ENCODE data around the gene SLC16A14.
"Not testable (repeated sequence)": the region's sequence is repeated elsewhere in the genome, so short reads cannot be mapped to it uniquely, and the experiment has no call there.

SLC16A14 gene, protein sequence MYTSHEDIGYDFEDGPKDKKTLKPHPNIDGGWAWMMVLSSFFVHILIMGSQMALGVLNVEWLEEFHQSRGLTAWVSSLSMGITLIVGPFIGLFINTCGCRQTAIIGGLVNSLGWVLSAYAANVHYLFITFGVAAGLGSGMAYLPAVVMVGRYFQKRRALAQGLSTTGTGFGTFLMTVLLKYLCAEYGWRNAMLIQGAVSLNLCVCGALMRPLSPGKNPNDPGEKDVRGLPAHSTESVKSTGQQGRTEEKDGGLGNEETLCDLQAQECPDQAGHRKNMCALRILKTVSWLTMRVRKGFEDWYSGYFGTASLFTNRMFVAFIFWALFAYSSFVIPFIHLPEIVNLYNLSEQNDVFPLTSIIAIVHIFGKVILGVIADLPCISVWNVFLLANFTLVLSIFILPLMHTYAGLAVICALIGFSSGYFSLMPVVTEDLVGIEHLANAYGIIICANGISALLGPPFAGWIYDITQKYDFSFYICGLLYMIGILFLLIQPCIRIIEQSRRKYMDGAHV

DNA sequence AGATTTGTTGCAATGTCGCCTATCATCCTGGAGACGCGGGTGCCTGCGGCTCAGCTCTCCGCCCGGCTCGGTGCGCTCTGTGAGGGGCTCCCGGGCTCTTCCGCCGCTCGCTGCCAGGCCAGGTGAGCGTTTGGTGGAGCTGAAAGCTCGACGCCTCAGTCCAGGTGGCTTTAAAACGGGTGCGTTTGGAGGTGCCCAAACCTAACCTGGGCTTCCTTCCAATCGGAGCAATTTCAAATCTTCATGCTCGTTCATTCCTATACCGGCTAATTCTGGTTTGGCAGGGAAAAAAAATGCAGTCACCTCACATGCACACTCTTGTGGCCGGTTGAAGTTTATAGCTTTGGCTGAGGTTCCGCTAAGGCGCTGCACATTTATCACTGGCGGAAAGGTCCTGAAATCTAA lies at the start of gene SLC16A14:
Gene SLC16A14, minus strand, starts transcription at position 274 of the 405 bp plus-strand sequence. CDS start 9,572 bp downstream, outside the sequence.
- DNase-seq: peak; percentile 27

DNA sequence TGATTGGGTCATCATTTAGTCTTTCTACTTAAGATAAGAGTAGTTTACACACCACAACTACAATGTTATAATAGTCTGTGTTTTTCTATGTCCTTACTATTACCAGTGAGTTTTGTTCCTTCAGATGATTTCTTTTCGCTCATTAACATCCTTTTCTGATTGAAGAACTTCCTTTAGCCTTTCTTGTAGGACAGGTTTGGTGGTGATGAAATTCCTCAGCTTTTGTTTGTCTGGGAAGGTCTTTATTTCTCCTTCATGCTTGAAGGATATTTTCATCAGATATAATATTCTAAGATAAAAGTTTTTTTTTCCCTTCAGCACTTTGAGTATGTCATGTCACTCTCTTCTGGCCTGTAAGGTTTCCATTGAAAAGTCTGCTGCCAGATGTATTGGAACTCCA lies 38.0 kb upstream of the SLC16A14 start:
- no peak for DNase-seq

DNA sequence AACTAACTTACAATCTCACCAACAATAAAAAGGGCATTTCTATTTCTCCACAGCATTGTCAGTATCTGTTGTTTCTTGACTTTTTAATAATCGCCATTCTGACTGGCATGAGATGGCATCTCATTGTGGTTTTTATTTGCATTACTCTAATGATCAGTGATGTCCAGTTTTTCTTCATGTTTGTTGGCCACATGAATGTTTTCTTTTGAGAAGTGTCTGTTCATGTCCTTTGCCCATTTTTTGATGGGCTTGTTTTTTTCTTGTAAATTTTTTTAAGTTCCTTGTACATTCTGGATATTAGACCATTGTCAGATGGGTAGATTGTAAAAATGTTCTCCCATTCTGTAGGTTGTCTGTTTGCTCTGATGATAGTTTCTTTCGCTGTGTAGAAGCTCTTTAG lies 33.2 kb upstream of the SLC16A14 start:
- not testable (repeated sequence) for DNase-seq

DNA sequence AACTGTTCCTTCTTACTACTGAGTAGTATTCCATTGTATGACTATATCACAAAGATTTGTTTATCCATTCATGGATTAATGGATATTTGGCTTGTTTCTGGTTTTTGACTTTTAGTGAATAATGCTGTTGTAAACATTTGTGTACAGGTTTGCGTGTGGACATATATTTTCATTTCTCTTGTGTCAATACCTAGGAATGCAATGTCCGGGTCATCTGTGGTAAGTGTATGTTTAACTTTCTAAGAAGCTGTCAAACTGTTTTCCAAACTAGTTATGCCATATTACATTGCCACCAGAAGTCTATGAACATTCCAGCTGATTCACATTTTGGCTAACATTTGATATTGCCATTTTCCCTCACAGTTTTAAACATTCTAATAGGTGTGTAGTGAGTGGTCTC lies 29.1 kb upstream of the SLC16A14 start:
- no peak for DNase-seq

DNA sequence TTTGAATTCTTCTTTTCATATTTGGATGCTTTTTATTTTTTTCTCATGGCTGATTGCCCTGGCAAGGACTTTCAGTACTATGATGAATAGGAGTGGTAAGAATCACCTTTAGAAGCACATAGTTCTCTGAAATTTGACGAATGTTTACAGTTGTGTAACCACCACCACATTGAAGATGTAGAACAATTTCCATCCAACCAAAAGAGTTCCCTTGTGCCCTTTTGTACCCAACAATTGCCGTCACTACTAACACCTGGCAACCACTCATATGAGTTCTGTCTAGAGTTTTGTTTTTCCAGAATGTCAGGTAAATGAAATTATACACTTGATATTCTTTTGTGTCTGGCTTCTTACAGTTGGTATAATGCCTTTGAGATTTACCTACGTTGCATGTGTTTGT lies 28.7 kb upstream of the SLC16A14 start:
- DNase-seq: no peak

DNA sequence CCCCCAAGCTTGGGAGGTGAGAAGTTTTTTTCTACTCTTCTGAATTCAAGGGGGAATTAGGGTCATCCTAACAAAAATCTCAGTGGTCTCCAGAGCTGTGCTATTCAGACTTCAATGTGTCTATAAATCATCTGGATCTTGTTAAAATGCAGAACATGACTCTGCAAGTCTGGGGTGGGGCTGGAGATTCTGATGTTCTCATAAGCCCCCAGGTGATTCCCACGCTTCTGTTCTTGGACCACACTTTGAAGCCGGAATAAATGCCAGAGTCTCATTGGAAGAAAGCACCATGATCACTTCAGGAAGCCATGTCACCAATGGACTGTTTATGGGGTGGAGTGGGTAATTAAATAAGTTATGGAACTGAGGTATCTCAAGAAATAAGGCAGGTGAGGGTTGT lies 22.2 kb upstream of the SLC16A14 start:
- no peak for DNase-seq

DNA sequence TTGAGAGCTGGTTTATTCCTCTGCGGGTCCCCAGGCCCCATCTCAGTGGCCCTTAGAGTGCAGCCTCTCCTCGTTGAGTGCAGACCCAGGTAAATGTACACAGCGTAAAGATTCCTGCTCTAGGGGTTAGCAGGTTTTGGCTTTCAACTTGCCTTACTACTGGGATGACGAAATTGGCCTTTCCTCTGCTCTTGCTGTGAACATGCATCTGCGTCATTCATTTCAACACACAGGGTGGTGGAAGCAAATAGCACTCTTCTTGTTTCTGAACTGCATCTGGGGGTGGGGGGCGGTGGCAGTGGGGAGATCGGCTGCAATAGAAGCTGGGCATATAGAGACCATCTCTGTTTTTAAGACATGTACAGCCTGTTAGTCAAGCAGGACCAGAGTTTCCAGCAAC lies 16.5 kb upstream of the SLC16A14 start:
- no peak for DNase-seq

DNA sequence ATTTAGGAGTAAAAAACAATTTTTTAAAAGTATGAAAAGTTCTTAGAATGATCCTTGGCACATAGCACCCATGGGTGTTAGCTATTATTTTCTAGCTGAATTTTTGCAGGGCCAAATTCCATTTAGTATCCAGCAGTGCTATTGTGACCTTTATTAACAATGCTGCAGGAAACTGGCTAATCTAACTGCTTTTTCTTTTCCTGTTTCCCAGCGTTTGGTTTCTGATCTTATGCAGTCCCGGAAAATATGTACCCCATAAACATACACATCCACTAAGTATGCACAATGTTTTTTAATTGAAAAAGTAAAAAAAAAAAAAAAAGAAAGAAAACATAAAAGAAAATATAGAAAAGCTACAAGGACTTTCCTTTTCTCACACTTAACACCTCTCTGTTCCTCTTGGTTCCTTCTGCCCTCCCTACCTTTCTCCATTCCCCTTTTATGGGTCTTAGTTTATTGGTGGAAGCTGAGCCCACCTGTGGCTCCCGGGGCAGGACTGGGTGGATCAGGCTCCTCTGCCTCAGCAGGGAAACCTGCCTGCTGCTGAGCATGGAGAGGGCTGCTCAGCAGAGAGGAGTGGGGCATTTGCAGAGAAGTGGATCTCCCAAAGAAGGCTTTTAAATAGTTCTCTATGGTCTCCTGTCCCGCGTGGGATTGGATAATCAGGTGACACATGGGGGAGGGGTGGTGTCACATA lies 9.3 kb upstream of the SLC16A14 start:
- no peak for DNase-seq

DNA sequence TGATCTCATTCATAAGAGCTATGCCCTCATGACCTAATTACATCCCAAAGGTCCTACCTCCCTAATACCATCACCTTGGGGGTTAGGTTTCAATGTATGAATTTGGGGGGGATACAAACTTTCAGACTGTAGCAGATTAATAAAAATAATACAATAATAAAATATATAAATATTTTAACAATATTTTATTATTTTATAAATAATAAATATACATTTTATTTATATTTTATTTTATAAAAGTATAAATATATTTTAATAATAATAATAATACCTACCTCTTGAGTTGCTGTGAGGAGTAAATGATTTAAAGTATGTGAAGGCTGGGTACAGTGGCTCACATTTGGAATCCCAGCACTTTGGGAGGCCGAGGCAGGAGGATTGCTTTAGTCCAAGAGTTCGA lies 8.1 kb upstream of the SLC16A14 start:
- DNase-seq: no peak

DNA sequence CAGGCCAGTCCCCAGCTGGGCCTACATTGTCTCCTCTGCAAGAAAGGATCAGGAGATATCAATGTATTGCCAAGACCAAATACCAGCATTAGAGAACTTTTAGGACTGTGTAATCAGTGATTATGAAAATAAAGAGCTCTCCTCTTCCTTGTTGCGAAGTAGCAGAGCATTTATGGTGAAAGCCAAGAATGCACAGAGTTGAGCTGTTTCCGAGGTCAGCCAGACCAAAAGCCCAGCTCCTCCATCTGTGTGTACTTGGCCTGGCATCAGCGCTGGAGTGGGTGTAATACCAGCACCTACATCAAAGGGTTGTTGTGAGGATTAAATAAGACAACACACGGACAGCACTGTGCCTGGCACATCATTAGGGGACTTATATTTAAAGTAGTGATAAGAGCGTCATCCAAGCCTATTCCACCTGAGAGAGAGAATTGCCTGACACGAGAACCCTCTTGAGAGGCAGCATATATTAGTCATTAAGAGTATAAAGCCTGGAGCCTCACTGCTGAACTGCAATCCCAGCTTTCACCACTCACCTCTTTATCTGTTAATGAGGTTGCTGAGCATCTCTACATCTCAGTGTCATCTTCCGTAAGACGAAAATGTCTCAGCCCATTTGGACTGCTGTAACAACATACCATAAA lies 7.4 kb upstream of the SLC16A14 start:
- no peak for DNase-seq

DNA sequence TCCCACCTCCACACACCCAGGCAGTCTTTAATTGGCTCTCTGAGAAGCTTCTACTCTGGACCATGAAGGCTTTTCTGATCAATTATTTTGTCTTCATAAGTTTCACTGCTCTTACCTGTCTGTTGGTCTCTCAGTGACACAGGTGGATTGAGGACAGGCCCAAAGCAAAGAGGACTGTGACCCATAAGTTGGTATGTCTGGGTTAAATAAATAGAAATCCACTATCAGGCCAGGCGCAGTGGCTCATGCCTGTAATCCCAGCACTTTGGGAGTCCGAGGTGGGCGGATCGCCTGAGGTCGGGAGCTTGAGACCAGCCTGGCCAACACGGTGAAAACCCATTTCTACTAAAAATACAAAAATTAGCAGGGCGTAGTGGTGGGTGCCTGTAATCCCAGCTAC lies 2.7 kb upstream of the SLC16A14 start:
- DNase-seq: no peak

DNA sequence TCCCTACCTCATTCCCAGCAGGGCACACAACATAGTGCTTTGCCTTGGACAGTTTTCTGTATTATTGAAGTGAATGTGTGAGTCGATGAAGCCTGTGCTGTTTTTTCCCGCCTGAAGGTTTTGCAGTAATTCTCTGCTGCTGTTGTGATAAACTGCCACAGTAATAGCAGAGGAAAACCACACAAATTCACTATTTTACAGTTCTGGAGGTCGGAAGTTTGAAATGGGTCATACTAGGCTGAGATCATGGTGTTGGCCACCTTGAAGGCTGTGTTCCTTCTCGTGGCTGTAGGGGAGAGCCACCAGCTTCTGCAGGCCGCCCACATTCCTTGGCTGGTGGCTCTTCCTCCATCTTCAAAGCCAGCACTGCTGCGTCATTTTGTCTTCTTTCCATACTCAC lies 678 bp upstream of the SLC16A14 start:
- DNase-seq: no peak

DNA sequence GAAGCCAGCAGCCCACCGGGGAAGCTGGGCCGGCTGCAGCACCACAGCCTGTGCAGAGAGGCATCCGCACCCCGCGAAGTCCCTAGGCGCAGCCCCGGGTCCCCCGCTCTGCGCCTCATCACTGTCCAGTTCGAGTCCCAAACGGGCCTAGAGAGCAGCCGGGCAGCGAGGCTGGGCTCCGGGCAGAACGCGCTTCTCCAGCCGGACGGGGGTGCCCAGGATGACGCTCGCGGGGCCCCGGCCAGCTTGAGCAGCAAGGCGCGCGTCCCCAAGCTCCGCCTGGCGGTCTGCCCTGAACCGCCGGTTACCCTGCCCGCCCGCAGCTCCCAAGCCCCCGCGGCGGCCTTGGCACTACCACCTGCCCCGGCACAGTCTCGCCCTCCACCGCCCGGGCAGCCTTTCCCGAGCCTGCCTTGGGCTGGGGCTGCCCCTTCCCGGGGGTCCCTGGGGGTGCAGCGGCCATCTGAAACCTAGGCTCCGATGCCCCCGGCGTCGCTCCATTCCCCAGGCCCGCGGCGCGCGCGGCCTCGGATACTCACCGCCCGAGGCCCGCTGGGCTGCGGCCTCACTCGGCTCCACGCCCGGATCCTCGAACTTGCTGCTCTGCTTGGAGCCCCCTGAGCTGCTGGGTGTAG lies 591 bp downstream of the SLC16A14 start:
- DNase-seq: peak; percentile 61

DNA sequence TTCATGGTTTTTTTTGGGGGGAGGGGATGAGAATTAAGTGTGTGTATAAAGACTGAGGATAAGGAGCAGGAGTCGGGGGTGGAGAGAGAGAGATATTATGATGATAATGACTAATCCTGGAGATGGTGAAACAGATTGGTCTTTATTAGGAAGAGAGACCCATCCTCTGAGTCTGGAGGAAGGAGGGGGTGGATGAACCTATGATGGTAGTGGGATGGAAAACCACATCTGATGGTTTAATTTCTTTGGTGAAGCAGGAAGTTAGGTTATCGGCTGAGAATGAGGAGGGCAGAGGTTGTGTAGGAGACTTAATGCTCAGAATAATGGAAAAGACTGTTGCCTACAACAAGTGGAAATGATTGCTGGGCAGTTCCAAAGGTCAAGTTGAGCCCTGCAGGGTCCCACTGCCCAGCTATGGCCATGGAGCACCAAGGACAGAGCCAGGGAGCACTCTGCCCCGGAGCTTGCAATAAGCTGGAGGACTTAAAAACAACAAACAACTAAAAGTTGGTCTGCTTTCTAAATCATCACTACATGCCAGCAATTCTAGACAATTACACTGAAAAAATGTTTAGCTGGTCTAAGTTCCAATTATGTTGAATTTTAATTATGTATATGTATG lies 7.9 kb downstream of the SLC16A14 start:
- no peak for DNase-seq

DNA sequence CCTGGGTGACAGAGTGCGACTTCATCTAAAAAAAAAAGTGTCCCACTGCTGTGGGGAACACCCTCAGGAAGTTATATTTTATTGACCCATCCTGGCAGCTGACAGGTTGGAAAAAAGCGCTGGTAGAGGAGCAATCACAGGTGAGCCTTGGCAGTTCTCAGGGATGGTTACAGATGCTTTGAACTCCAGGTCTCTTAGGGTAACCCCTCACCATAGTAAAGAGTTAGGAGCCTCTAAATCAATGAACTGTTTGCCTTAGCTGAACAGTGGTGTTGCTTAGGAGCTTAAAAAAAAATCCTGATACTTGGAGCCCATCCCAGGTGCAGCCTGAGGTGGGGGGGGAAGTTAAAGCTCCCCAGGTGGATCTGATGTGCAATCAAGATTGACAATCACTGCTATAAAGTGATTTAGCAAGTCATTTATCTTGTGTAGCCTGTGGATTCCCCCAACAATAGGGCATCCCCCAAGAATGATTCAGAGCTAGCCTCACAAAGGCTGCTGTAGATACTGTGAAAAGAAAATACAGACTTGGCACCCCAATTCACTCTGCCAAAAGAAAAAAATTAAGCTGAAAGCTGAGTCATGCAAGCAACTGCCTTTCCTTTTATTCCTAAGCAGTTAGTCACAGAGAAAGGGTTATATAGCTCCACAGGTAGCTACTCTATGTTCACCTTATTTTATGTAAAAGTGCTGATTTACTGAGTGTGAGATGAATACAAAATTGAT lies 14.8 kb downstream of the SLC16A14 start:
- DNase-seq: no peak

DNA sequence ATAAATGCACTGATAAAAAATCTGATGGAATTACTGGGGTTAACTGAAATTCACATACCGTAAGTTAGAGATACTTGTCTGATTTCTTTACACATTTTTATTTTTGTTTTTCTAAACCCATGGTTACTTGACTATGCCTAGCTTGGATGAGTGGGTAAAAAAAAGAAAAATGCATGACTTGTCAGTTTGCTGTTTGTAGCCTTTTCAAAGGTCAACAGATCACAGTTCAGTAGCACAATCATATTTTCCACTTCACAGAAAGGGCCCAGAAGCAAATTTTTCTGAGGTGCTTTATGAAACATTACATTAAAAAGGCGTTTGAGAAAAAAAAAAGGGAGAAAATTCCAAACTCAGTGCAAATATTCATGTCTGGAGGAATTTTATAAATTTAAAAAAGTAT lies 16.4 kb downstream of the SLC16A14 start:
- DNase-seq: no peak

DNA sequence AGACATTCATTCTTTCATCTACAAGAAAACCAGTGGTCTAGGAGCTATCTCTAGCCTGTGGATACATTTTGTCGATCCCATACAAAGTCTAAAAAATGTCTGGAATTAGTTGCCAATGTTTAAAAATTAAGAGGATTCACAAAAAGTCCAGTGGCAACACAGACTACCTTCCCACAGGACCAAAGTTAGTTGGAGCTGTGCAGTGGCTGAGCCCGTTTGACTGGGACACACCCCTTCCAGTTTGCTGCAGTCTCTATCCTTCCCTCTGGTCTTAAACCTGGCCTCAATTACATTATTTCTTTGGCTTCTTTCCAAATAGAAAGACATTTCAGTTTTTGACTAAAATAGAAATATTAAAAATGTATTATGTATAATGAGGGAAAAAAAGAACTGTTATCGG lies 18.6 kb downstream of the SLC16A14 start:
- no peak for DNase-seq

DNA sequence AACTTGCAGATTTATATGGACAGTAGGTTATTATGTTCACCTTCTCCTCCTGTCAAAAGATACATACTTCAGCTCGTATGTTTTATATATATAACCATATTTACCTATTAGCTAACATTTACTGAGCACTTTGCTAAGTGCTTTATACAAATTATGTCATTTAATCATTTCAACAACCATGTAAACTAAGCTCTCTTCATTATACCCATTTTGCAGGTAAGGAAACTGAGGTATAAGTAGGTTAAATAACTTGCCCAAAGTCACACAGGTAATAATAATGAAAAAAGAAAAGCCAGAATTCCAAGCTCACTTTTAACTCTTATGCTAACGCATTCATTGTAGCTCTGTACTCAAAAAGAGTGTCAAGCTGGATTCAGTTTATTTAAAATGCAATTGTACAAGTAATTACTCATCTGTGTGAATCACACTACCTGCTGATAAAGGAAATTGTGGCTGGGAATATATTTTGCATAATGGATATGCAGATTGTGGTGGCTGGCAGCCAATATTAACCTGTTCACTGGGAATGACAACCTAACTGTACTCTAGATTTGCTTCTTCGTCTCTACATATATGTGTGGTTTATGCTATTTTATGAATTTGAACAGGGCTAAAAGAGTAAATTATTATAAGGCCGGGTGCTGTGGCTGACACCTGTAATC lies 20.6 kb downstream of the SLC16A14 start:
- no peak for DNase-seq

DNA sequence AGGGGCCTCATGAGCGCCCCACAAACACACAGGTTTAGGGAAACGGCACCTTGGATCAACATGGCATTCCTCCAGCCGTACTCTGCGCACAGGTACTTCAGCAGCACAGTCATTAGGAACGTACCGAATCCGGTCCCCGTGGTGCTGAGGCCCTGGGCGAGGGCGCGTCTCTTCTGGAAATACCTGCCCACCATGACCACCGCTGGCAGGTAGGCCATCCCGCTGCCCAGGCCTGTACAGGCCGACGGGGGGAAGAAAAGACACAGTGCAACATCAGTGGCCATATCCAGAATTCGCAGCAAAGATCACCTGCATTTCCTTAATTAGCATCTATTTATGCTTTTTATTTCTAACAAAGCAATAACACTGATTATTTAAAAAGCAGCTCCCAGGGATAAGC lies 22.2 kb downstream of the SLC16A14 start:
- no peak for DNase-seq

DNA sequence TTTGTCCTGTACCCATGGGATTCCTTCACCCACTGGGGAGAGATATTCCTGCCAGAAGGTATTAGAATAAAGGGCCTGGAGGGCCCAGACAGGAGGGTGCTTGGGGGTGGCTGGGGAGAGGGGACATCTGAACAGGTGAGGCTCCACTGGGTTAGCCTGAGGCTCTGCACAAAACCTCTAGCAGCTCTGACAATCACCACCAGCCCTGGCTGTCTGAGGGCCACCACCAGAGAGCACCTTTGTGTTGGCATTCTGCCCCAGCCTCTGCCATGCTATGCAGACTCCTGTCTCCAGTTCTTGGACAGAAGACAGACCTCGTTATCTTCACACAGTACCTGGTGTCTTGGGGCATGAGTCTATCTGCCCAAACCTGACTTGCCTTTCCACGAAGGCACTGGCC lies 25.3 kb downstream of the SLC16A14 start:
- DNase-seq: no peak

DNA sequence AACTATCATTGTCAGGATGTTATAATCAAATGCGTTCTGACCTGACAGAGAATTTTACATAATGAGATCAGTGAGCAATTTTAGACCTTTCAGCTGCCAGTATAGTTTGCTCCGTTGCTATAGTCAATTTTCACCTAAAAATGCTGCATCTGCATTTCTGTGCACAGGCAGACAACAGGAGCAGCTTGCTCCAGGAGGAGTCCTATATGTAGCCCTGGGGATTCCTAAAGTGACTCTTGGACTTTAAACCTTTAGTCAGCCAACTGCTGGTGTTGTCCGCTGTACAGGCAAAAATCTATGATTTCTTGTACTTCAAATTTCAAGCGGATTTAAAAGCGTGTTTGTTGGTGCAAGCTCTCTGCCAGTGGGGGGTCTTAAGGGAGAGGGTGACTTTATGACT lies 25.7 kb downstream of the SLC16A14 start:
- DNase-seq: no peak

DNA sequence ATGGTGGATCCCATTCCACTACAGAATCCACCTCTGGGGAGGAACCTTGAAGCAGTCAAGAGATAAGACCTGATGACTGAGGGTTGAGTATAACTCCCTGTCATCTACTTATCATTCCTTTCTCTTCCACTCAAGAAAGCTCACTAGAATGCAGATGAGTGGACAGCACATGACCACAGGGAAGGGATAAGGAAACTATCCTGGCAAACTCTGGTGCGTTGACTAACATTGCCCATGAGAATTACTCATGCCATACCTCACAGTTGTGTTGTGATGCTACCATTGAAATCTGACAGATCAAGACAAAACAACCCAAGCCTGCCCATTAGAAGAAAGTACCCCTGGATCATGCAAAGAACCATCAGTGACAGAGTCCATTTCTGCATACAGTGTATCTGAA lies 26.5 kb downstream of the SLC16A14 start:
- no peak for DNase-seq

All from stimulated activated CD8-positive, alpha-beta memory T cell treated with anti-CD3 and anti-CD28 coated beads, Interleukin-4, amount 100 ng/mL, for 48 hours (primary cell).